GM06990 (cell line): ENCODE results near the gene CCR9.

Experiments used
- DNase-seq: peaks from one replicate; pipeline ENCODE4 v3.0.0-alpha.2; 2011; ENCODE audit not compliant: insufficient read length; ENCODE audit errors: extremely low read depth
- H3K27me3 ChIP-seq: replicated peaks from 2 replicates; pipeline ENCODE4 v1.6.0; 2011; ENCODE audit warnings: low read length; ENCODE audit not compliant: control insufficient read depth, insufficient read depth
- H3K36me3 ChIP-seq: 2 replicates; pipeline ENCODE4 v1.5.1; 2011; ENCODE audit warnings: low read length; ENCODE audit not compliant: control insufficient read depth, insufficient read depth
- H3K4me3 ChIP-seq: replicated peaks from 2 replicates; pipeline ENCODE4 v1.5.1; 2011; ENCODE audit warnings: low read depth, mild to moderate bottlenecking, control low read depth, low read length
- CTCF ChIP-seq: IDR thresholded peaks from 2 replicates; pipeline ENCODE4 v1.5.1; 2011; ENCODE audit warnings: low read length, control low read depth, mild to moderate bottlenecking, inconsistent platforms; ENCODE audit not compliant: insufficient read depth, poor library complexity, severe bottlenecking

CCR9 gene

GRCh38 chr3:45946875-45947274 lies 60.5 kb downstream of the CCR9 start:
- no peak for DNase-seq
- no peak for TF ChIP-seq CTCF
- Histone ChIP-seq H3K27me3 (no peaks in the 10 kb centered on the region), H3K36me3 (peaks cover 13% of the 10 kb centered on the region), H3K4me3 (no peak overlapping the region)

GRCh38 chr3:45947361-45947760 lies 61.0 kb downstream of the CCR9 start:
- H3K36me3 ChIP-seq = peaks cover 13% of the 10 kb centered on the region
- no peaks in the 10 kb centered on the region for H3K27me3 ChIP-seq
- no peak for TF ChIP-seq CTCF
- DNase-seq = no peak
- H3K4me3 ChIP-seq = no peak overlapping the region

DNA sequence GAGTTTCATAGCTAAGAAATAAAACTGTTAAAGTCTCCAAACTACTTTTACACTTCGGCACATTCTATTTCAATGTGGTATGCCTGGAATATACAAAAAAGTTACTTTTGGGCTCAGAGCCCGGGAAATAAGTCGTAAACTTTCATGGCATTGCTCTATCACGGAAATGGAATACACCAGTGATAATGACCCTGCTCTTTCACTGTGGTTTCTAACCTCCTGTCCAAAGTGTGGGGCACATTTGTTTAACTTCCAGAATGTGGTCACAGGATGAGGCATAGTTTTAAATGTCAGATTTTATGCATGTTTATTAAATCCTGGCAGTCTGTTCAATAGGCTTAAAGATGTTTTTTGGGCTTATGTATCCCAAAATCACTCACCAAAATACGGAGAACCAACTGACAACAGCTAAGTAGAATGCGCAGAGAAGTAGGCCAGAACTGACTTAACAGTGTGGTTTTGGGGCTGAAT lies 62.0 kb downstream of the CCR9 start:
- H3K27me3 ChIP-seq = no peaks in the 10 kb centered on the region
- no peak overlapping the region for H3K4me3 ChIP-seq
- peaks cover 16% of the 10 kb centered on the region for H3K36me3 ChIP-seq
- TF ChIP-seq CTCF = no peak
- DNase-seq = no peak

DNA sequence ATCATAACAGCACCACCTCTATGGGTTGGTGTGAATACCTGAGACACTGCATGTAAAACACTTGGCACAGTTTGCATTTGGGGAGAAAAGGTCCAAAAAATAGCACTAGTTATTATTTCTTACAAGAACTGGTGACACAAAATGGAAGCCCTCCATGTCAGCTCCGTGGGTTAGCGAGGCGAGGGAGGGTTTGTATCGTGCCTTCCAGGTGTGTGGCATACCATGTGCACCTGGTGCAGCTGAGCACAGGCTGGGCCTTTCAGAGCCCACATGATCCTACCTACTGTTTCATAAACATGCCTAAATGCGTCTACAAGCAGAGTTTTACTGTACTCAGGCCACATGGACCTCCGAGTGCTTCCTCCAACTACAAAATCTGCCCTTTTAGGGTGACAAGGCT lies 62.5 kb downstream of the CCR9 start:
- DNase-seq = no peak
- no peak for TF ChIP-seq CTCF
- H3K36me3 ChIP-seq = peaks cover 18% of the 10 kb centered on the region

GRCh38 chr3:45949432-45949831 lies 63.1 kb downstream of the CCR9 start:
- Histone ChIP-seq H3K27me3 (no peaks in the 10 kb centered on the region), H3K36me3 (peaks cover 22% of the 10 kb centered on the region), H3K4me3 (no peak overlapping the region)
- DNase-seq = no peak
- no peak for TF ChIP-seq CTCF

More for the DNA sequence above, 62.5 kb downstream of the CCR9 start:
- H3K4me3 ChIP-seq = no peak overlapping the region
- no peaks in the 10 kb centered on the region for H3K27me3 ChIP-seq

DNA sequence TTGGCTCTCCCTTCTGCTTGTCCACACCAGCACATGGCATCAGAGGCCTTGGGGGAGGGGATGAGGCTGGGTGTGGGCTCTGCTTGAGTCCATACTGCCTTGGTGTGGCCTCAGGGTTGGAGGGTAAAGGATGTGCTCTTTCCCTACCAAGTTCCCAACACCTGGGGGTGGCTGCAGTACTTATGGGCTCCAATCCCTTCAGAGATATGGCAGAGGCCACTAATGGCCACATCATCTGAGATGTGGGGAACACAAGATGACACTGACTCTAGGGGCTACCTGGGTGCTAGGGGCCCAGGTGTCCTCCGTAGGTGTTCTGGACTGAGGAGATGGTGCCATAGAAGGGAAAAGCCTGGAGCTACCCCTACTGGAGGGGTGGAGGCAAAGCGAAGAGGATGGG lies 63.8 kb downstream of the CCR9 start:
- DNase-seq = no peak
- Histone ChIP-seq H3K36me3 (peaks cover 28% of the 10 kb centered on the region), H3K27me3 (no peaks in the 10 kb centered on the region), H3K4me3 (no peak overlapping the region)
- no peak for TF ChIP-seq CTCF
